Lung (tissue), 12 donors: ENCODE data around the gene OR11H6. TPM values are rescaled to one million over a fixed set of nuclear protein-coding genes. Genes with fewer than 3 reads are reported as not detected.
"Not testable (repeated sequence)": the region's sequence is repeated elsewhere in the genome, so short reads cannot be mapped to it uniquely, and the experiment has no call there.

Experiments
- ATAC-seq: fragments of 200-7000 bp; cut with Tn5 transposase; one replicate; pipeline ENCODE4 v1.9.1; 2020; ENCODE audit warnings: moderate number of reproducible peaks; ENCODE audit not compliant: insufficient read depth, low FRiP score
- DNase-seq, 3 donors: peaks; one replicate each; pipeline ENCODE4 v3.0.0-alpha.2; 2013 to 2017
- H3K27ac ChIP-seq, 2 donors: one replicate each; pipeline ENCODE4 v1.5.1; 2013; ENCODE audit warnings: mild to moderate bottlenecking in 2 of 2, moderate library complexity in 2 of 2, control low read depth in 1 of 2, inconsistent platforms in 1 of 2, low read depth in 1 of 2, low read length in 1 of 2
- H3K27me3 ChIP-seq, 3 donors: one replicate each; pipeline ENCODE4 v1.5.1; 2013; ENCODE audit warnings: low read length in 2 of 3; ENCODE audit not compliant: control insufficient read depth in 3 of 3, insufficient read depth in 3 of 3
- H3K36me3 ChIP-seq, 4 donors: one replicate each; pipeline ENCODE4 v1.5.1; 2013; ENCODE audit warnings: low read length in 4 of 4, mild to moderate bottlenecking in 1 of 4, moderate library complexity in 1 of 4; ENCODE audit not compliant: control insufficient read depth in 4 of 4, insufficient read depth in 4 of 4
- H3K4me1 ChIP-seq, 5 donors: one replicate each; pipeline ENCODE4 v1.5.1; 2013; ENCODE audit warnings: low read length in 5 of 5, mild to moderate bottlenecking in 2 of 5, moderate library complexity in 1 of 5; ENCODE audit not compliant: control insufficient read depth in 5 of 5, insufficient read depth in 5 of 5
- H3K4me3 ChIP-seq: one replicate; pipeline ENCODE4 v1.5.1; 2013; ENCODE audit warnings: mild to moderate bottlenecking, control low read depth, moderate library complexity
- H3K9ac ChIP-seq, 2 donors: one replicate each; pipeline ENCODE4 v1.5.1; 2013; ENCODE audit warnings: low read length in 2 of 2, control low read depth in 1 of 2; ENCODE audit not compliant: insufficient read depth in 1 of 2
- H3K9me3 ChIP-seq, 4 donors: one replicate each; pipeline ENCODE4 v1.5.1; 2013; ENCODE audit warnings: low read length in 3 of 4, mild to moderate bottlenecking in 1 of 4, moderate library complexity in 1 of 4; ENCODE audit not compliant: control insufficient read depth in 4 of 4, insufficient read depth in 3 of 4
- WGBS, 2 donors: extraction: QIAGEN DNeasy Blood & Tissue Kit; methylation state at CpG; one replicate each; pipeline ENCODE4 v1.1.7; 2013; 5-methylcytosine and 5-hydroxymethylcytosine counted together
- polyA plus RNA-seq, 2 donors: library from polyadenylated mRNA; stranded (reverse); fragments of 200-250 nt; gene quantifications; one replicate each; pipeline ENCODE4 v1.2.1, GENCODE V29; 2013
- total RNA-seq, 2 donors: library from RNA; depleted of rRNA in 1 of 2; stranded (reverse); fragments of >200 nt in 1 of 2; gene quantifications; one replicate each; pipeline ENCODE4 v1.2.1, GENCODE V29; 2014 to 2021
- TF ChIP-seq, protein P1 (sequence below): IDR thresholded peaks from 2 replicates; pipeline ENCODE4 v1.5.1; 2012; ENCODE audit warnings: mild to moderate bottlenecking; ENCODE audit errors: control extremely low read depth, extremely low read depth
- donor health status: control.
- donor health status: control.
- donor health status: Bipolar disorder and iron deficiency.
- donor health status: healthy.
- donor health status: DM: yes; HTN: yes; CAD: no.

Gene OR11H6
- total and polyA plus RNA-seq, 4 donors: not detected

DNA sequence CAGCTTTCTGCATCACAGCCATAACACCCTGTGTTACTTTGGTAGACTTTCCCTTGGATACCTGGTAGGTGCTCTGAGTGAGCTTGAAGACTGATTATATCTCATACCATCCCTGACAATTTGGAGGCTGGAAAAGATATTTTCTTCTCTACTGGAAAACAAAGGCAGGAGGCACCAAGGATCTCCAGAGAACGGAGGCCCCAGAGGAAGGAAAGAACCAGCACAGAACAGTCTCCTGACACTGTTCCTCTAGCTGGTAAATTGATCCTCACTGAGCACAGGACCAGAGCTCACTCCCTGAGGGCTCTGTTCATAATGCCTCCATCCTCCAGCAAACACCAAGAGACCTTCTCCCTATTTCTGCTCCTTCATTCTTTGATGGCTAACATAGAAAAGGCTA lies 32.9 kb upstream of the OR11H6 start, which contains the start of gene OR11G2:
Gene OR11G2, plus strand, starts transcription at position 301 of the 400 bp plus-strand sequence. CDS start 6,542 bp downstream, outside the sequence.
- Histone ChIP-seq H3K27me3 (no peaks in the 10 kb centered on the region), H3K9me3 (peaks cover 0 to 4% (median 0%) of the 10 kb centered on the region in 4 donors), H3K27ac (no peak within 1 kb of the TSS), H3K4me3 (no peak within 1 kb of the TSS), H3K9ac (no peak within 1 kb of the TSS), H3K36me3 (no peaks in the 10 kb centered on the region), H3K4me1 (no peaks in the 10 kb centered on the region)
- WGBS, 2 donors: 37 to 40% methylated on average over 1 of the region's 1 CpG
- ATAC-seq (no peak), DNase-seq (no peak)
- TF ChIP-seq, protein P1, sequence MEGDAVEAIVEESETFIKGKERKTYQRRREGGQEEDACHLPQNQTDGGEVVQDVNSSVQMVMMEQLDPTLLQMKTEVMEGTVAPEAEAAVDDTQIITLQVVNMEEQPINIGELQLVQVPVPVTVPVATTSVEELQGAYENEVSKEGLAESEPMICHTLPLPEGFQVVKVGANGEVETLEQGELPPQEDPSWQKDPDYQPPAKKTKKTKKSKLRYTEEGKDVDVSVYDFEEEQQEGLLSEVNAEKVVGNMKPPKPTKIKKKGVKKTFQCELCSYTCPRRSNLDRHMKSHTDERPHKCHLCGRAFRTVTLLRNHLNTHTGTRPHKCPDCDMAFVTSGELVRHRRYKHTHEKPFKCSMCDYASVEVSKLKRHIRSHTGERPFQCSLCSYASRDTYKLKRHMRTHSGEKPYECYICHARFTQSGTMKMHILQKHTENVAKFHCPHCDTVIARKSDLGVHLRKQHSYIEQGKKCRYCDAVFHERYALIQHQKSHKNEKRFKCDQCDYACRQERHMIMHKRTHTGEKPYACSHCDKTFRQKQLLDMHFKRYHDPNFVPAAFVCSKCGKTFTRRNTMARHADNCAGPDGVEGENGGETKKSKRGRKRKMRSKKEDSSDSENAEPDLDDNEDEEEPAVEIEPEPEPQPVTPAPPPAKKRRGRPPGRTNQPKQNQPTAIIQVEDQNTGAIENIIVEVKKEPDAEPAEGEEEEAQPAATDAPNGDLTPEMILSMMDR: no peak

DNA sequence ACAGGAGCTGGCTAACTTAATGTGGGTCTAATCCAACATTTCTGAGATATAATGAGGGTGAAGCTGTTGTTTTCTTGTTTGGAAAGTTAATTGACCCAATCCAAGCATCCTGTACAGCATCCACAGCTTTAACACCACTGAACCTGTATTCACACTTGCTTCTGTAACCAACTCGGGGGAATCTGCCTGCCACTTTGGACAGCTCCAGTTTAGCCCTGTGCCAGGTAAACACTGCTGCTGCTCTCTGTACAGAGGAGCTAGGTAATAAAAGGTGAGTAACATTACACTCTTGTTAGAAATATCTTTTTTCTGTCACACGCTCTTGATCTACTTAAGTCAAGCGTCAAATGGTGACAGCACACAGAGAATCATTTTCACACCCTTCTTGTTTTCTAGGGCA lies 32.1 kb upstream of the OR11H6 start:
- Histone ChIP-seq H3K27me3 (no peaks in the 10 kb centered on the region), H3K9me3 (peaks cover 0 to 4% (median 0%) of the 10 kb centered on the region in 4 donors), H3K9ac (no peak overlapping the region), H3K4me1 (no peaks in the 10 kb centered on the region), H3K36me3 (no peaks in the 10 kb centered on the region), H3K4me3 (no peak overlapping the region), H3K27ac (no peak overlapping the region)
- WGBS, 2 donors: 81 to 84% methylated on average over 3 of the region's 3 CpGs
- ATAC-seq (no peak), DNase-seq (no peak)
- TF ChIP-seq, protein P1: no peak

DNA sequence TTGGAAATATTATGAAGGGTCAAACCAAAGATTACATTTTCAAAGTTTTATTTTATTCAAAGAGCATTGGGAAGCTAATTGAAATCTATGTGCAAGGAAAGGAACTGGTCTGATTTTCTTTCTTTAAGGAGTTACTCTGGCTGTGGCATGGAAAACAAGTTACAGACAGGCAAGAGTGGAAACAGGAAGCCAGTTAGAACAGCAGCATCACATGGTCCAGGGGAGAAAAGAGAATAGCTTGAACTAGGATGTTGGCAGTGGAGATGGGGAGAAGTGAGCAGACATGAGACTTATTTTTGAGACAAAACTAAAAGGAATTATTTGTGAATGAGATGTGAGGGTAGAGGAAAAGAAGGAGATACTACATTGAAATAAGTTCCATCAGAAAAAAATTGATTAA lies 29.4 kb upstream of the OR11H6 start:
- DNase-seq: no peak
- no peaks in the 10 kb centered on the region for H3K36me3 ChIP-seq
- H3K9me3 ChIP-seq: peaks cover 0 to 5% (median 0%) of the 10 kb centered on the region in 4 donors
- H3K4me1 ChIP-seq: no peaks in the 10 kb centered on the region
- no peak overlapping the region for H3K27ac ChIP-seq
- H3K4me3 ChIP-seq: no peak overlapping the region
- no peaks in the 10 kb centered on the region for H3K27me3 ChIP-seq
- no peak for ATAC-seq
- H3K9ac ChIP-seq: no peak overlapping the region
- TF ChIP-seq, protein P1: no peak

DNA sequence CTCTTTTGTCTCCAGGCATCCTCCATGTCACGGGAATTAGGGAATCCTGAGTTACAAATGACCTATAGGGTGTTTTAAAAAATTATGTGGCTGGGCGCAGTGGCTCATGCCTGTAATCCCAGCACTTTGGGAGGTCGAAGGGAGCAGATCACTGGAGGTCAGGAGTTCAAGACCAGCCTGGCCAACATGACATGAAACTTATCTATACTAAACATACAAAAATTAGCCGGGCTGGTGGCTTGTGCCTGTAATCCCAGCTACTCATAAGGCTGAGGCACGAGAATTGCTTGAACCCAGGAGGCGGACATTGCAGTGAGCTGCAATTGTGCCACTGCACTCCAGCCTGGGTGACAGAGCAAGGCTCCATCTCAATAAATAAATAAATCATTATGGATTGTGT lies 28.3 kb upstream of the OR11H6 start:
- not testable (repeated sequence) for H3K36me3 ChIP-seq, H3K27me3 ChIP-seq, H3K27ac ChIP-seq, H3K9ac ChIP-seq, H3K4me3 ChIP-seq, ATAC-seq, H3K4me1 ChIP-seq, H3K9me3 ChIP-seq, DNase-seq
- 70 to 78% methylated on average over 6 of the region's 6 CpGs for WGBS, 2 donors
